GM23338 (cell line): ENCODE data around the gene SCYGR1. TPM values are rescaled to one million over a fixed set of nuclear protein-coding genes. Genes with fewer than 3 reads are reported as not detected.

ENCODE experiments used
- ATAC-seq: fragments of 200-7000 bp; cut with Tn5 transposase; 3 replicates; pipeline ENCODE4 v1.9.1; 2020
- DNase-seq: peaks from one replicate; pipeline ENCODE4 v3.0.0-alpha.2; 2015; ENCODE audit warnings: low spot score
- H2AFZ ChIP-seq: fragments of 200-600 bp; sonication (generic); 2 replicates; pipeline ENCODE4 v1.8.0; 2016; ENCODE audit warnings: antibody characterized with exemption, mild to moderate bottlenecking, moderate library complexity
- H3F3A ChIP-seq: fragments of 200-600 bp; sonication (generic); replicated peaks from 2 replicates; pipeline ENCODE4 v1.8.0; 2017; ENCODE audit warnings: antibody characterized with exemption, mixed run types, low read depth
- H3K27ac ChIP-seq: fragments of 200-600 bp; sonication (generic); 2 replicates; pipeline ENCODE4 v1.6.1; 2016; ENCODE audit warnings: low read depth
- H3K27me3 ChIP-seq: fragments of 200-600 bp; sonication (generic); 2 replicates; pipeline ENCODE4 v1.8.0; 2016; ENCODE audit warnings: mild to moderate bottlenecking, mixed run types, moderate library complexity; ENCODE audit not compliant: insufficient read depth
- H3K36me3 ChIP-seq: fragments of 200-600 bp; sonication (generic); 2 replicates; pipeline ENCODE4 v1.8.0; 2016; ENCODE audit warnings: mild to moderate bottlenecking; ENCODE audit not compliant: insufficient read depth
- H3K4me1 ChIP-seq: fragments of 200-600 bp; sonication (generic); 2 replicates; pipeline ENCODE4 v1.8.0; 2016; ENCODE audit warnings: mild to moderate bottlenecking, moderate library complexity; ENCODE audit not compliant: insufficient read depth
- H3K4me2 ChIP-seq: fragments of 200-600 bp; sonication (generic); 2 replicates; pipeline ENCODE4 v1.7.1; 2017; ENCODE audit warnings: mixed run types
- H3K4me3 ChIP-seq: fragments of 200-600 bp; sonication (generic); 2 replicates; pipeline ENCODE4 v1.6.1; 2016; ENCODE audit warnings: mixed run types
- H3K79me2 ChIP-seq: fragments of 200-600 bp; sonication (generic); replicated peaks from 2 replicates; pipeline ENCODE4 v1.8.0; 2017; ENCODE audit warnings: mild to moderate bottlenecking; ENCODE audit not compliant: insufficient read depth
- H3K9me2 ChIP-seq: fragments of 200-600 bp; sonication (generic); 2 replicates; pipeline ENCODE4 v1.8.0; 2017; ENCODE audit not compliant: insufficient read depth
- H4K20me1 ChIP-seq: fragments of 200-600 bp; sonication (generic); replicated peaks from 2 replicates; pipeline ENCODE4 v1.8.0; 2017; ENCODE audit warnings: mild to moderate bottlenecking; ENCODE audit not compliant: insufficient read depth
- H3K27ac Mint-ChIP-seq: 2 replicates; pipeline ENCODE4 v1.8.0; 2020; ENCODE audit warnings: inconsistent platforms, mild to moderate bottlenecking, moderate library complexity, mixed read lengths
- H3K27me3 Mint-ChIP-seq: 3 replicates; pipeline ENCODE4 v1.8.0; 2022; ENCODE audit warnings: low read depth, mild to moderate bottlenecking, moderate library complexity, mixed read lengths, inconsistent platforms; ENCODE audit not compliant: insufficient read depth, poor library complexity
- H3K36me3 Mint-ChIP-seq: 3 replicates; pipeline ENCODE4 v1.8.0; 2021; ENCODE audit warnings: low read depth, mild to moderate bottlenecking, inconsistent platforms, moderate library complexity, mixed read lengths
- H3K4me1 Mint-ChIP-seq: 3 replicates; pipeline ENCODE4 v1.8.0; 2020; ENCODE audit warnings: mild to moderate bottlenecking, inconsistent platforms, mixed read lengths
- H3K4me3 Mint-ChIP-seq: 3 replicates; pipeline ENCODE4 v1.8.0; 2021; ENCODE audit warnings: moderate library complexity, mild to moderate bottlenecking, inconsistent platforms, mixed read lengths
- H3K9me3 Mint-ChIP-seq: 3 replicates; pipeline ENCODE4 v1.8.0; 2020; ENCODE audit warnings: moderate library complexity, mild to moderate bottlenecking, inconsistent platforms, mixed read lengths
- CREB1 ChIP-seq: fragments of 250-450 bp; sonication (Bioruptor Pico); IDR thresholded peaks from 2 replicates; pipeline ENCODE4 v1.5.0; 2020; ENCODE audit warnings: low read depth, mild to moderate bottlenecking, moderate library complexity
- EZH2 ChIP-seq: fragments of 200-600 bp; sonication (generic); IDR thresholded peaks from one replicate; pipeline ENCODE4 v1.8.0; 2017; ENCODE audit warnings: antibody characterized with exemption, mild to moderate bottlenecking, low read depth; ENCODE audit not compliant: unreplicated experiment
- JUNB ChIP-seq: IDR thresholded peaks from one replicate; pipeline ENCODE4 v1.6.1; 2016; ENCODE audit warnings: antibody characterized with exemption; ENCODE audit not compliant: unreplicated experiment
- POLR2AphosphoS5 ChIP-seq: IDR thresholded peaks from 2 replicates; pipeline ENCODE4 v1.6.1; 2016; ENCODE audit warnings: antibody characterized with exemption, low read depth
- STAT1 ChIP-seq: IDR thresholded peaks from one replicate; pipeline ENCODE4 v1.6.1; 2016; ENCODE audit warnings: antibody characterized with exemption; ENCODE audit not compliant: unreplicated experiment
- ZNF331 ChIP-seq: fragments of 250-450 bp; sonication (Bioruptor Pico); IDR thresholded peaks from 2 replicates; pipeline ENCODE4 v1.5.0; 2020; ENCODE audit warnings: low read depth, mild to moderate bottlenecking, moderate library complexity
- polyA plus RNA-seq: library from polyadenylated mRNA; unstranded; fragments of >200 nt; fragmentation: Nextera tagmentation; extraction: Ambion mirVana; gene quantifications from 2 replicates; pipeline ENCODE4 v1.2.1, GENCODE V29; 2016
- total RNA-seq: library from RNA; depleted of rRNA; stranded (reverse); fragments of >200 nt; shearing (Covaris generic); gene quantifications from 2 replicates; pipeline ENCODE4 v1.2.3, GENCODE V29; 2014
- TF ChIP-seq, protein P1 (sequence below): fragments of 250-450 bp; sonication (Bioruptor Pico); IDR thresholded peaks from 2 replicates; pipeline ENCODE4 v1.5.0; 2020; ENCODE audit warnings: mild to moderate bottlenecking, moderate library complexity

Gene SCYGR1
- total and polyA plus RNA-seq, 2 experiments from 2014 or later = not detected

DNA sequence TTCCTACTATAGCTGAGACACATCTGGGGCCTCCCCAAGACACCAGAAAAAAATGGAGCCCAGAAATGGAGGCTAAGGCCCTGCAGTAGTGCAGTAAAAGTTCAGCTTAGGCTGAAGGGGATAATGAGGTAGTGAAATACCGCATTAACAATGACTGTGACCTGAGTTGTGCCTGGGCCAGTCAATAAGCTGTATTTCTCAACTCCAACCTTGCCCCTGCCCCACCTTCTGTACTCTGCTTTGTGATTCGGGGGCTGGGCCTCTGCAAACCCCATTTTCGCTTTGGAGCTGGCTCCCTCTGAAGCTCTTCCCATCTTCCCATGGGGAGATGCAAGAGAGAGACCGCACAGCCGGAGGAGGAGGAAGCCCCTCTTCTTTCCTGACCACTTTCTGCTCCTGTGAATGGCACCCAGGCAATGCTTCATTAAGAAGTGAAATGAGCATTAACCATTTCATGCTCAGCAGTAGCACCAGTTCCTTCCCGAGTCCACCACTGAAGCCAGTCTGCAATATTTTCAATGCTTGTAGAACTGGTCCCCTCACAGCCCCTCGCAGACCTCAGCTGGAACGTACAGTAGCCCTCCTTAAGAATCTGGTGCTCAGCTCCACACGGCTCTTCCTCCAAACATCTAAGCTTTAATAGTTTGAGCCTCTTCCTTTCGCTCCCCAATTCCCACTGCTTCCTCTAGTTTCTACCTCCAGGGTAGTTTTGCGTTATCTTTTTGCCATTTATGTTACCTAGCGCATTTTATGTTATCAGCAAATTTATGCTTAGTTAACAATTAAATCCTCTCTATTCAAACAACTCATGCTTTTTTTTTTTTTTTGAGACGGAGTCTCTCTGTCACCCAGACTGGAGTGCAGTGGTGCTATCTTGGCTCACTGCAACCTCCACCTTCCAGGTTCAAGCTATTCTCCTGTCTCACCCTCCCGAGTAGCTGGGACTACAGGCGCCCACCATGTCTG, 32.6 kb upstream of the SCYGR1 start:
- Histone ChIP-seq H2AFZ (peak overlapping the region; percentile 66; the same call in 1 of the 2 replicates), H3K36me3 (no peaks in the 10 kb centered on the region), H3K4me3 (no peak overlapping the region), H3K9me2 (no peaks in the 10 kb centered on the region), H3K79me2 (no peaks in the 10 kb centered on the region), H4K20me1 (no peaks in the 10 kb centered on the region), H3K27ac (no peak overlapping the region), H3K4me2 (no peak overlapping the region), H3F3A (no peaks in the 10 kb centered on the region), H3K4me1 (no peaks in the 10 kb centered on the region; the same call in 1 of the 2 replicates), H3K27me3 (no peaks in the 10 kb centered on the region)
- no peak overlapping the region for H3K4me3 Mint-ChIP-seq
- ATAC-seq (no peak), DNase-seq (no peak)
- no peak overlapping the region; the same call in 1 of the 2 replicates for H3K27ac Mint-ChIP-seq
- no peaks in the 10 kb centered on the region for H3K36me3 Mint-ChIP-seq
- TF ChIP-seq ZNF331 (CRISPR knock-in tag) = no peak
- no peak for TF ChIP-seq JUNB
- TF ChIP-seq, protein P1, sequence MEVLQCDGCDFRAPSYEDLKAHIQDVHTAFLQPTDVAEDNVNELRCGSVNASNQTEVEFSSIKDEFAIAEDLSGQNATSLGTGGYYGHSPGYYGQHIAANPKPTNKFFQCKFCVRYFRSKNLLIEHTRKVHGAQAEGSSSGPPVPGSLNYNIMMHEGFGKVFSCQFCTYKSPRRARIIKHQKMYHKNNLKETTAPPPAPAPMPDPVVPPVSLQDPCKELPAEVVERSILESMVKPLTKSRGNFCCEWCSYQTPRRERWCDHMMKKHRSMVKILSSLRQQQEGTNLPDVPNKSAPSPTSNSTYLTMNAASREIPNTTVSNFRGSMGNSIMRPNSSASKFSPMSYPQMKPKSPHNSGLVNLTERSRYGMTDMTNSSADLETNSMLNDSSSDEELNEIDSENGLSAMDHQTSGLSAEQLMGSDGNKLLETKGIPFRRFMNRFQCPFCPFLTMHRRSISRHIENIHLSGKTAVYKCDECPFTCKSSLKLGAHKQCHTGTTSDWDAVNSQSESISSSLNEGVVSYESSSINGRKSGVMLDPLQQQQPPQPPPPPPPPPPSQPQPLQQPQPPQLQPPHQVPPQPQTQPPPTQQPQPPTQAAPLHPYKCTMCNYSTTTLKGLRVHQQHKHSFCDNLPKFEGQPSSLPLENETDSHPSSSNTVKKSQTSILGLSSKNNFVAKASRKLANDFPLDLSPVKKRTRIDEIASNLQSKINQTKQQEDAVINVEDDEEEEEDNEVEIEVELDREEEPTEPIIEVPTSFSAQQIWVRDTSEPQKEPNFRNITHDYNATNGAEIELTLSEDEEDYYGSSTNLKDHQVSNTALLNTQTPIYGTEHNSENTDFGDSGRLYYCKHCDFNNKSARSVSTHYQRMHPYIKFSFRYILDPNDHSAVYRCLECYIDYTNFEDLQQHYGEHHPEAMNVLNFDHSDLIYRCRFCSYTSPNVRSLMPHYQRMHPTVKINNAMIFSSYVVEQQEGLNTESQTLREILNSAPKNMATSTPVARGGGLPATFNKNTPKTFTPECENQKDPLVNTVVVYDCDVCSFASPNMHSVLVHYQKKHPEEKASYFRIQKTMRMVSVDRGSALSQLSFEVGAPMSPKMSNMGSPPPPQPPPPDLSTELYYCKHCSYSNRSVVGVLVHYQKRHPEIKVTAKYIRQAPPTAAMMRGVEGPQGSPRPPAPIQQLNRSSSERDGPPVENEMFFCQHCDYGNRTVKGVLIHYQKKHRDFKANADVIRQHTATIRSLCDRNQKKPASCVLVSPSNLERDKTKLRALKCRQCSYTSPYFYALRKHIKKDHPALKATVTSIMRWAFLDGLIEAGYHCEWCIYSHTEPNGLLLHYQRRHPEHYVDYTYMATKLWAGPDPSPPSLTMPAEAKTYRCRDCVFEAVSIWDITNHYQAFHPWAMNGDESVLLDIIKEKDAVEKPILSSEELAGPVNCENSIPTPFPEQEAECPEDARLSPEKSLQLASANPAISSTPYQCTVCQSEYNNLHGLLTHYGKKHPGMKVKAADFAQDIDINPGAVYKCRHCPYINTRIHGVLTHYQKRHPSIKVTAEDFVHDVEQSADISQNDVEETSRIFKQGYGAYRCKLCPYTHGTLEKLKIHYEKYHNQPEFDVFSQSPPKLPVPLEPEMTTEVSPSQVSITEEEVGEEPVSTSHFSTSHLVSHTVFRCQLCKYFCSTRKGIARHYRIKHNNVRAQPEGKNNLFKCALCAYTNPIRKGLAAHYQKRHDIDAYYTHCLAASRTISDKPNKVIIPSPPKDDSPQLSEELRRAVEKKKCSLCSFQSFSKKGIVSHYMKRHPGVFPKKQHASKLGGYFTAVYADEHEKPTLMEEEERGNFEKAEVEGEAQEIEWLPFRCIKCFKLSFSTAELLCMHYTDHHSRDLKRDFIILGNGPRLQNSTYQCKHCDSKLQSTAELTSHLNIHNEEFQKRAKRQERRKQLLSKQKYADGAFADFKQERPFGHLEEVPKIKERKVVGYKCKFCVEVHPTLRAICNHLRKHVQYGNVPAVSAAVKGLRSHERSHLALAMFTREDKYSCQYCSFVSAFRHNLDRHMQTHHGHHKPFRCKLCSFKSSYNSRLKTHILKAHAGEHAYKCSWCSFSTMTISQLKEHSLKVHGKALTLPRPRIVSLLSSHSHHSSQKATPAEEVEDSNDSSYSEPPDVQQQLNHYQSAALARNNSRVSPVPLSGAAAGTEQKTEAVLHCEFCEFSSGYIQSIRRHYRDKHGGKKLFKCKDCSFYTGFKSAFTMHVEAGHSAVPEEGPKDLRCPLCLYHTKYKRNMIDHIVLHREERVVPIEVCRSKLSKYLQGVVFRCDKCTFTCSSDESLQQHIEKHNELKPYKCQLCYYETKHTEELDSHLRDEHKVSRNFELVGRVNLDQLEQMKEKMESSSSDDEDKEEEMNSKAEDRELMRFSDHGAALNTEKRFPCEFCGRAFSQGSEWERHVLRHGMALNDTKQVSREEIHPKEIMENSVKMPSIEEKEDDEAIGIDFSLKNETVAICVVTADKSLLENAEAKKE (CRISPR knock-in tag) = no peak
- no peak for TF ChIP-seq EZH2
- TF ChIP-seq CREB1 (CRISPR knock-in tag) = no peak
- no peak for TF ChIP-seq POLR2AphosphoS5
- TF ChIP-seq STAT1 = no peak
- no peaks in the 10 kb centered on the region for H3K27me3 Mint-ChIP-seq
- no peaks in the 10 kb centered on the region for H3K9me3 Mint-ChIP-seq
- peaks cover 12% of the 10 kb centered on the region for H3K4me1 Mint-ChIP-seq
